Liver (tissue), 9 donors: Measurements from ENCODE around the gene ZNF213. TPM values are rescaled to one million over a fixed set of nuclear protein-coding genes. Genes with fewer than 3 reads are reported as not detected.

ENCODE experiments used
- DNase-seq: peaks from one replicate; pipeline ENCODE4 v3.0.0-alpha.2; 2017; ENCODE audit warnings: low spot score
- H3K27ac ChIP-seq, 2 donors: one replicate each; pipeline ENCODE4 v1.7.0; 2013; ENCODE audit warnings: inconsistent platforms in 2 of 2, low read length in 2 of 2, control low read depth in 1 of 2, low read depth in 1 of 2, mild to moderate bottlenecking in 1 of 2
- H3K27me3 ChIP-seq, 4 donors: one replicate each; pipeline versions ENCODE4 v1.6.1 to v1.7.0; 2013; ENCODE audit warnings: low read length in 3 of 4, inconsistent platforms in 1 of 4, mild to moderate bottlenecking in 1 of 4, moderate library complexity in 1 of 4; ENCODE audit not compliant: control insufficient read depth in 4 of 4, insufficient read depth in 4 of 4
- H3K36me3 ChIP-seq, 4 donors: one replicate each; pipeline versions ENCODE4 v1.6.1 to v1.7.0; 2013; ENCODE audit warnings: low read length in 3 of 4, mild to moderate bottlenecking in 3 of 4, low read depth in 1 of 4, moderate library complexity in 1 of 4; ENCODE audit not compliant: control insufficient read depth in 4 of 4, insufficient read depth in 3 of 4
- H3K4me1 ChIP-seq, 4 donors: one replicate each; pipeline versions ENCODE4 v1.6.1 to v1.7.0; 2013; ENCODE audit warnings: low read length in 3 of 4, mild to moderate bottlenecking in 3 of 4, moderate library complexity in 1 of 4; ENCODE audit not compliant: control insufficient read depth in 4 of 4, insufficient read depth in 4 of 4
- H3K4me3 ChIP-seq, 3 donors: one replicate each; pipeline versions ENCODE4 v1.6.1 to v1.7.0; 2013; ENCODE audit warnings: low read length in 3 of 3, control low read depth in 1 of 3, low read depth in 1 of 3, mild to moderate bottlenecking in 1 of 3
- H3K9ac ChIP-seq, 2 donors: one replicate each; pipeline ENCODE4 v1.7.0; 2013; ENCODE audit warnings: low read length in 2 of 2, mild to moderate bottlenecking in 2 of 2, moderate library complexity in 2 of 2, control low read depth in 1 of 2, low read depth in 1 of 2
- H3K9me3 ChIP-seq, 4 donors: one replicate each; pipeline versions ENCODE4 v1.6.1 to v1.7.0; 2013; ENCODE audit warnings: low read length in 3 of 4; ENCODE audit not compliant: control insufficient read depth in 4 of 4
- ATF3 ChIP-seq: IDR thresholded peaks from 2 replicates; pipeline ENCODE4 v1.6.1; 2016; ENCODE audit warnings: antibody characterized with exemption
- EGR1 ChIP-seq, 2 donors: IDR thresholded peaks; 2 replicates each; pipeline ENCODE4 v1.6.1; 2016 to 2018; ENCODE audit warnings: antibody characterized with exemption in 2 of 2, low read depth in 2 of 2
- FOXA1 ChIP-seq: IDR thresholded peaks from 2 replicates; pipeline ENCODE4 v1.6.1; 2016; ENCODE audit warnings: antibody characterized with exemption
- FOXA2 ChIP-seq: IDR thresholded peaks from 2 replicates; pipeline ENCODE4 v1.6.1; 2016; ENCODE audit warnings: antibody characterized with exemption
- HNF4A ChIP-seq, 2 donors: conservative IDR thresholded peaks; 2 replicates each; pipeline ENCODE4 v1.6.1; 2016; ENCODE audit warnings: antibody characterized with exemption in 2 of 2, mild to moderate bottlenecking in 2 of 2
- HNF4G ChIP-seq: IDR thresholded peaks from 2 replicates; pipeline ENCODE4 v1.6.1; 2016; ENCODE audit warnings: antibody characterized with exemption
- JUND ChIP-seq, 2 donors: IDR thresholded peaks; 2 replicates each; pipeline ENCODE4 v1.6.1; 2016; ENCODE audit warnings: antibody characterized with exemption in 2 of 2
- RAD21 ChIP-seq, 2 donors: IDR thresholded peaks; 2 replicates each; pipeline ENCODE4 v1.6.1; 2016; ENCODE audit warnings: antibody characterized with exemption in 2 of 2, mild to moderate bottlenecking in 2 of 2
- REST ChIP-seq: IDR thresholded peaks from 2 replicates; pipeline ENCODE4 v1.6.1; 2016; ENCODE audit warnings: antibody characterized with exemption, mild to moderate bottlenecking
- SP1 ChIP-seq: IDR thresholded peaks from 2 replicates; pipeline ENCODE4 v1.6.1; 2018; ENCODE audit warnings: antibody characterized with exemption, mild to moderate bottlenecking
- TAF1 ChIP-seq: conservative IDR thresholded peaks from 2 replicates; pipeline ENCODE4 v1.6.1; 2016; ENCODE audit warnings: antibody characterized with exemption, mild to moderate bottlenecking
- YY1 ChIP-seq: IDR thresholded peaks from 2 replicates; pipeline ENCODE4 v1.6.1; 2016; ENCODE audit warnings: antibody characterized with exemption, mild to moderate bottlenecking
- WGBS: extraction: QIAGEN DNeasy Blood & Tissue Kit; methylation state at CpG from one replicate; pipeline ENCODE4 v1.1.7; 2013; 5-methylcytosine and 5-hydroxymethylcytosine counted together
- polyA plus RNA-seq, 2 donors: library from polyadenylated mRNA; stranded (reverse) in 1 of 2; unstranded in 1 of 2; fragments of 200-250 nt in 1 of 2; fragments of >200 nt in 1 of 2; fragmentation: Nextera tagmentation in 1 of 2; extraction: Ambion mirVana in 1 of 2; gene quantifications; one replicate each; pipeline versions ENCODE4 v1.2.1 to v1.2.3, GENCODE V29; 2013 to 2015
- total RNA-seq, 2 donors: library from RNA; depleted of rRNA; stranded (reverse); fragments of >200 nt; gene quantifications; one replicate each; pipeline ENCODE4 v1.2.3, GENCODE V29; 2014
- TF ChIP-seq, protein P1 (sequence below): IDR thresholded peaks from 2 replicates; pipeline ENCODE4 v1.6.1; 2016; ENCODE audit warnings: antibody characterized with exemption
- TF ChIP-seq, protein P2 (sequence below): fragments of 150-350 bp; IDR thresholded peaks from 2 replicates; pipeline ENCODE4 v1.5.1; 2017; ENCODE audit warnings: improper control_type of control experiment, low read depth, low read length; ENCODE audit not compliant: missing input control
- donor health status: healthy.
- donor health status: healthy.
- donor health status: healthy.
- donor health status: healthy.
- donor health status: healthy.

The ZNF213 gene
- total and polyA plus RNA-seq, 4 donors, result 0.56 to 4.5 (median 1.7) TPM

DNA sequence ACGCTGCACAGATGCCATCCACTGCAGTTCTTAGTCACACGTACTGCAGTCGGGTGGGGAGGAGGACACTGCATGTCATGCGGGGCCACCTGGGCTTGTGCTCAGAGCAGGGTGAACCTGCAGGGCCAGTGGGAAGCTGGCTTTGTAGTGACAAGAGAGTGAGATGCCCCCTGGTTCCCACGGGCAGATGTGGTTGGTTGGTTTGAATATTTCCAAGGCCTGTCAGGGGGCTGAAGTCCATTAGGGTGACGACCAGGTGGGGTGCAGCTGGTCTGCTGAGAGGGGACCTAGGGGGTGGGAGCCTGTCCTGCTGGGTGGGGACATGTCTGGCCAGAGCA lies 14.3 kb downstream of the ZNF213 start:
- H3K4me3 ChIP-seq, result no peak overlapping the region
- H3K9ac ChIP-seq, result no peak overlapping the region
- H3K27me3 ChIP-seq, result no peaks in the 10 kb centered on the region
- no peaks in the 10 kb centered on the region for H3K36me3 ChIP-seq
- H3K9me3 ChIP-seq, result no peaks in the 10 kb centered on the region
- H3K27ac ChIP-seq, result no peak overlapping the region
- 84% methylated on average over 6 of the region's 6 CpGs for WGBS
- TF ChIP-seq ATF3 (no peak), RAD21 (IDR thresholded peaks at IDR 0.05) (no peak), FOXA2 (no peak), SP1 (no peak), JUND (IDR thresholded peaks at IDR 0.05) (no peak), YY1 (no peak), REST (no peak), HNF4A (conservative IDR thresholded peaks at IDR 0.05) (no peak), EGR1 (IDR thresholded peaks at IDR 0.05; ENCODE audit: low read depth in 2 of 2) (no peak), HNF4G (no peak), FOXA1 (no peak), TAF1 (no peak)
- TF ChIP-seq, protein P1, sequence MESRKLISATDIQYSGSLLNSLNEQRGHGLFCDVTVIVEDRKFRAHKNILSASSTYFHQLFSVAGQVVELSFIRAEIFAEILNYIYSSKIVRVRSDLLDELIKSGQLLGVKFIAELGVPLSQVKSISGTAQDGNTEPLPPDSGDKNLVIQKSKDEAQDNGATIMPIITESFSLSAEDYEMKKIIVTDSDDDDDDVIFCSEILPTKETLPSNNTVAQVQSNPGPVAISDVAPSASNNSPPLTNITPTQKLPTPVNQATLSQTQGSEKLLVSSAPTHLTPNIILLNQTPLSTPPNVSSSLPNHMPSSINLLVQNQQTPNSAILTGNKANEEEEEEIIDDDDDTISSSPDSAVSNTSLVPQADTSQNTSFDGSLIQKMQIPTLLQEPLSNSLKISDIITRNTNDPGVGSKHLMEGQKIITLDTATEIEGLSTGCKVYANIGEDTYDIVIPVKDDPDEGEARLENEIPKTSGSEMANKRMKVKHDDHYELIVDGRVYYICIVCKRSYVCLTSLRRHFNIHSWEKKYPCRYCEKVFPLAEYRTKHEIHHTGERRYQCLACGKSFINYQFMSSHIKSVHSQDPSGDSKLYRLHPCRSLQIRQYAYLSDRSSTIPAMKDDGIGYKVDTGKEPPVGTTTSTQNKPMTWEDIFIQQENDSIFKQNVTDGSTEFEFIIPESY, result no peak
- TF ChIP-seq, protein P2, sequence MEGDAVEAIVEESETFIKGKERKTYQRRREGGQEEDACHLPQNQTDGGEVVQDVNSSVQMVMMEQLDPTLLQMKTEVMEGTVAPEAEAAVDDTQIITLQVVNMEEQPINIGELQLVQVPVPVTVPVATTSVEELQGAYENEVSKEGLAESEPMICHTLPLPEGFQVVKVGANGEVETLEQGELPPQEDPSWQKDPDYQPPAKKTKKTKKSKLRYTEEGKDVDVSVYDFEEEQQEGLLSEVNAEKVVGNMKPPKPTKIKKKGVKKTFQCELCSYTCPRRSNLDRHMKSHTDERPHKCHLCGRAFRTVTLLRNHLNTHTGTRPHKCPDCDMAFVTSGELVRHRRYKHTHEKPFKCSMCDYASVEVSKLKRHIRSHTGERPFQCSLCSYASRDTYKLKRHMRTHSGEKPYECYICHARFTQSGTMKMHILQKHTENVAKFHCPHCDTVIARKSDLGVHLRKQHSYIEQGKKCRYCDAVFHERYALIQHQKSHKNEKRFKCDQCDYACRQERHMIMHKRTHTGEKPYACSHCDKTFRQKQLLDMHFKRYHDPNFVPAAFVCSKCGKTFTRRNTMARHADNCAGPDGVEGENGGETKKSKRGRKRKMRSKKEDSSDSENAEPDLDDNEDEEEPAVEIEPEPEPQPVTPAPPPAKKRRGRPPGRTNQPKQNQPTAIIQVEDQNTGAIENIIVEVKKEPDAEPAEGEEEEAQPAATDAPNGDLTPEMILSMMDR, result no peak
- DNase-seq, result no peak
- peaks cover 3 to 26% (median 13%) of the 10 kb centered on the region in 4 donors for H3K4me1 ChIP-seq

- H3K4me1 ChIP-seq, result peaks cover 0 to 21% (median 9%) of the 10 kb centered on the region in 4 donors
- H3K4me3 ChIP-seq, result peak overlapping the region; percentile 6 to 61 (median 61)
- peak; percentile 74 for DNase-seq
- TF ChIP-seq FOXA2 (no peak), RAD21 (IDR thresholded peaks at IDR 0.05) (peak in 1 of 2 donors; percentile 13)
- H3K9ac ChIP-seq, result no peak overlapping the region
- no peaks in the 10 kb centered on the region for H3K9me3 ChIP-seq
- no peaks in the 10 kb centered on the region for H3K27me3 ChIP-seq
- H3K36me3 ChIP-seq, result no peaks in the 10 kb centered on the region
- peak overlapping the region in 1 of 2 donors; percentile 14 for H3K27ac ChIP-seq
- WGBS, result 35% methylated on average over 41 of the region's 41 CpGs
These were observed 15.0 kb downstream of the ZNF213 start for GRCh38 chr16:3149630-3150345.
